ENCODE measurements around the gene ZNF423. TPM values are rescaled to one million over a fixed set of nuclear protein-coding genes. Genes with fewer than 3 reads are reported as not detected.

Gene ZNF423
- total RNA-seq, 1 donor from 2014 or later = 22.5 TPM

DNA sequence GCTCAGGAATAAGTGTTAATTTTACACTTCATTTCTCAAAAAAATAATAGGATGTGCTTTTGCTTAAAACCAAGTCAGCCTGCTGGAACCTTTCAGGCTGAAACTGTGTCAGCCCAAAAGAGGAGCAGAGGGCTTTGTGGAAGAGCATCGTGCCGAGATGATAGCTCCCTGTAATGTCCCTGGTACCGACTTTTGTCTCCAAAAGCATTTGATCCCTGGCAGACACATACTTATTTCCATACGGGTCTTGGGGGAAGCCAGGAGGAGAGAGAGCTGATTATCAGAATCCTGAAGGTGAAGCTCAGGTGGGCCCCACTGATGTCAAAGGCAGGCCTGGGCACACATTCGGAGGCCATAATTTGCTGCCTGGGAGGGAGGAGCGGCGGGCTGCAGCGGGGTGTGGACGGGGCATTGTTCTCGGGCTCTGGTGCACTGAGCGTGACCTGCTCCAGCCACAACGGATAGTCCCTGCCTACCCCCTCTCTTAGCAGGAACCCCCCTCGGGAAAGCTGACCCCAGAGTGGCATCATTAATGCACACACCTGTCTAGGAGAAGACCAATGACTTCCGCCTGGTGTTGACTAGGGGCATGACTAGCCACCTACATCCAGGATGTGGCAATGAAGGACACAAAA lies 326.4 kb downstream of the ZNF423 start:
- DNase-seq = no peak

DNA sequence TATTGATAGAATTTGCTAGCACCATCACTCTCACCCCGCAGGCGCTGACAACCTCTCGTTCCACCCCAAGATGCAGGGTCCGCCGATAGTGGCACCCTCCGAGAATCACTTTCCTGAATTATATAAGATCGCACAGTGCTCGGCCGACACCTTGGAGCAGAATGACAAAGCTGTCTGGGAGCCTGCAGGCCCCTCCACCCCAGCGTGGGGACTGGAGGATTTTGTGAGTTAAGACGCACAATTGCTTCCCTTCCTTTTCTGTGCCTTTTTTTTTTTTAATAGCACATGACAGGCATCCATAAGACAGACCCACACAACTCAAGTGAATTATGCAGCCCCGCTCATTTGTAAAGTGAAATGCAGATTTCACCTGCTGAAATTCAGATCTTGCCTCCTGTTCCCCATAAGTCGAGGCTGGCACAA lies 327.0 kb downstream of the ZNF423 start:
- DNase-seq = no peak

DNA sequence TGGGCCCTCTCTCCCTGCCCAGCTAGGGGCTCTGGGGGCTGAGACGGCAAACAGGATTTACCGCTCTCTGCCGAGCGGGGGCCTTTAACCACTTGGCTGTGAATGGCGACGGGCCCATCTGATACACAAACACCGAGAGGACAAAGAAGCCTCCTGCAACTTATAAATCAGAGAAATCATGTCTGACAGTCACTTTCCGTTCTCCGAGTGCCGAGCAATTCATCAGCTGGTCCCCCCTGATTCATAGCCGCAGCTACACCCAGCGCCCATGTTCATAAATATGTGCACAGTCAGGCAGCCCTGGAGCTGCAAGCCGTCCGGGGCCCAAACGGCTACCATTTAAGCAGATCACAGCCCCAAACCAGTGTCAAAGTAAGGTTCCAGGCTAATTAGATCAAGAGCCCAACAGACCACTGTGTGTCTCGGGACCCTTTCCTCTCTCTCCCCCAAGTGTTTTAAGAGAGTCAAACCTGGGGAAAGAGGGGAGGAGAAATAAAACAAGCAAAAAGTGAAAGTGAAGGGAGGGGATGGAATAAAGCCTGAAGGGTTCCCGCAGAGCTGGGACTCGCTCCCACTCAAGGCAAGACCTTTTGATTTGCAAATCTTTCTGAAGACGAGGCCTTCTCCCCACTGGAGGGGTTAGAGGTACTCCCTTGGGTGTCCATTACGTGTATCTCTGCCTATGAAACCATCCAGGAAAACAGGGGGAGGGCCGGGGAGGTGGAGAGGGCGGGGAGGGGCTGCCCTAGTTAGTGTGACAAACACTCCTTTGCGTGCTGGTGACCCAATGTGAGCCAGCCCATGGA lies 327.6 kb downstream of the ZNF423 start:
- DNase-seq = peak; percentile 59

DNA sequence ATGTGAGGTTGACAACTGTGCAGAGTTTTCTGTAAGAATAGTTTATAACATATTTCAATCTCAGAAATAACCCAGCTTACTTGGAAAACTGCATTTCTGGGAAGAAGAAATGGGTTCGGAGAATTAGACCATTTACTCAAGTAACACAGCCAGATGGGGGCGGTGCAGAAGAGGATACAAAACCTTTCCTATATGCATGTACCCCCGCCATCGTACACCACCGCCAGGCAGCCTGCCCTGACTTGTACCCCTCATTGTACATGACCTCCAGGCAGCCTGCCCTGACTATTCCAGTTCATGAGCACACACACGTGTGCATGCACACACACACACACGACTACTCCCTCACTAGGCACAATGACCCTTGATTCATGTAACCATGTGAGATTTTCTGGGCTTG lies 328.3 kb downstream of the ZNF423 start:
- DNase-seq = no peak

DNA sequence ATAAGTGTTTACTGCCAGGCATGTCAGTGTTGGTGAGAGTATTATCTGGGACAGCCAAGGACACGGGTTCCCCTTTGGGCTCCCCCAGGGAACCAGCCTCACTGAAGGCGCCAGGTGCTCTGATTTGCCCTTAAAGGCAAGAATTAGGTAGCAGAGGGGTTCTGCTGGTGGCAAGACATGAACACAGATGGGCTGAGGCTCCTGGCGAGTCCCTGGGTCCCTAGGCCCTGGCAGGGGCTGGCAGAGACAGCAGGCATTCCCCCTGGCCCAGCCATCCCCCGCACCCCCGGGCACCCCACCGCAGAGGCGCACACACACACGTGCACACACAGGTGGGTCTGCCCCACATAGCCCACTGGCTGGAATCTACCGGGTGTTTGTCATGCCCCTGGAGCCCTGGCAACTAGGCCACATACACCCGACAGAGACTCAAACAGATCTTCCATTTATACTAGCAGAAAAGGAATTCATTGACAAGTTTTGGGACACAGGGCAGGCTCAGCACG lies 329.0 kb downstream of the ZNF423 start:
- DNase-seq = no peak

DNA sequence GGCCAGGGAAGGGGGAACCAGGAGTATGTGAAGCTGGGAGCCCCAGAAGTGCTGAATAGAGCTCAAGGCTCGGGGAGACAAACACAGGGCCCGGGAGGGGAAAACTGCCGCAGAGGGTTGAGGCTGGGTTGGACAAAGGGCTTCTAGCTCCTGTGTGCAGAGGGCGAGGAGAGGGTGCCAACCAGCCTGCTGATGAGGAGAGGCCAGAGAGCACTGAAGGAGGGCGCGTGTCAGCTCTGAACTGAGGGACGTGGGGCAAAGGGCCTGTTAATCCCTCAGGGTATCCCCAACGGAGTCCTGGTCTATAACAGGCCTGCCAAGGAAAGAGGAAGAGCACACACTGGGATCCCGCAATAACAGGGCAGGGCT lies 331.0 kb downstream of the ZNF423 start:
- DNase-seq = no peak

DNA sequence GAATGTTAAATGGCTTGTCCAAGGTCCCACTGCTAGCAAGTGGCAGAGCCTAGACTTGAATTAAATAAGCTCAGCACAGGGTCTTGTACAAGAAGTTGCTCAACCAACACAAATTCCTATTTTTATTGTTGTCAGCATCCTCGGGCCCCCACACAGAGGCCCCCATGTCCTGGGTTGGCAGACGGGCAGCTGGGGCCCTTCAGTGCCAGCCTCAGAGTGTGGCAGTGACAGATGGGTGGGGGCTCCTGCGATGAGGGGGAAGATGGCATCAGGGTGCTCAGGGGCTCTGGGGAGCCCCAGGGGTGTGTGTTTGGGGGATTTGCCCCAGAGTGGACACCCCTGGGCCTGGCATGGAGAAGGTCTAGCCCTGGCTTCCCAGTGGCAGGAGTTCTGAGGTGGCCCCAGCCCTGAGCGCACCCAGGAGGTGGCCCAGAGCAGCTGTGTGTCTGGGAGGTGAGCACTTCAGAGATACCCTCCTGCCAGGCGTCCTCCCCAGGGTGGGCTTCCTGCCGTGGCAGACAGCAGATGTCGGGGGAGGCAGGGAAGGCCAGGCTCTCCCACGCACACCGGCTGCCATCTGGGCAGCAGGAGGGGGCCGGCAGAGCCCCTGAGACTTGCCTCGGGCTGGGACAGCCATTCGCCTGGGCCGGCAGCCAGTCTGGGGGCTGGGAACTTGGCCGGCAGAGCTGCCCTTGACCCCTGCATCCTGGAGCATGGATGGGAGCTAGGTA lies 331.5 kb downstream of the ZNF423 start:
- no peak for DNase-seq

DNA sequence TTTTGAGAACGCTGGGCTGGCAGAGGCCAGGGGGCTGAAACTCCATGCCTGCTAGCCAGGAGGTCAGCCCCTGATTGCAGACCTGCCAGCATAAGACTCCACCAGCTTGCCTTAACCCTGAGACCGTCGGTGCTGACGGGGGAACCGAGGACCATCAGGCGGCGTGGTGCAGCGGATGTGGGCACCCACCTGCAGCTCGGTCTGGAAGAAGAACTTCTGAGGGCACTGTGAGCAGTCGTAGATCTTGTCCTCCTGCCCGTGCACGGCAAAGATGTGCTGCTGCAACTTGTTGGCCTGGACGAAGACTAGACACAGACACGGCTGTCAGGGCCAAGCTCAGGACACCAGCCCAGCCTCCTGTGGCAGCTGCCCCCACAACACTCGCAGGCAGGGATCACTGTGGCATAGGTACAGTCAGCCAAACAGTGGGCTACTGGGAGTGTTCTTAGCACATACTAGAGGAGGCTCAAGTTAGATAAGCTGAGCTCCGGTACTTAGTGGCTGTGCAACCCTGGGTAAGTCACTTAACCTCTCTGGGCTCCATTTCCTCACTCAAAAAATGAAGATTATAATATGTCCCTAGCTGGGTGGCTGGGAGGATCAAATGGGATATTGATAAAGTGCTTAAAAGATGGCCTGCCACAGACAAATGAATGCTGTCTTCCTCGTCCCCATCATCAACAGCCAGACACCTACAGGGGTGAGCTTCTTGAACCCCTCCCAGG lies 332.3 kb downstream of the ZNF423 start:
- DNase-seq = no peak

DNA sequence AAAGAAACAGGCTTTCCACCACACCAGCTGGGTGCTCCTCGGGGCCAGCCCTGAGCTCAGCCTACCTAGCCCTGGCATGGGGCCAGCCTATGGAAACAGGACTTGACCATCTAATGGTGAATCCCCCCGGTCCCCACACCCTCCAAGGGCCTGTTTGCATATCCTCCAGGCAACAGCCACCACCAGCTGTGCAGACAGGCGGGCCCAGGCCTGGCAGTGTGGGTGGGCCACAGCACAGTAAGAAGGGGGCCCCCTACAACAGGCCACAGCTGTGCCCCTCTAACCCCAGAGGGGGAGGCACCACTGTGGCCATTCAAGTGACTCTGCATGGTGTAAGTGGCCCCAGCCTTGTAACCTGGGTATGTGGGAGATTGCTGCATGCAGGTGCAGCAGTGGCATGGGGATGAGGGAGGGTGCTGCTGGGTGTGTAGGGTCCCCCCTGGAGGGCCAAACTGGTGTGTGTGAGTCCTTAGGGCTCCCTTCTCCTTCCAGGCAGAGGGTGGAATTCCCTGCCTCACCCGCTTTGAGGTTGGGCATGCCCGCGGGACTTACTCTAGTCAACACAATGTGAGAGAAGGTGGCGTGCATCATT lies 334.1 kb downstream of the ZNF423 start:
- DNase-seq = peak; percentile 75

DNA sequence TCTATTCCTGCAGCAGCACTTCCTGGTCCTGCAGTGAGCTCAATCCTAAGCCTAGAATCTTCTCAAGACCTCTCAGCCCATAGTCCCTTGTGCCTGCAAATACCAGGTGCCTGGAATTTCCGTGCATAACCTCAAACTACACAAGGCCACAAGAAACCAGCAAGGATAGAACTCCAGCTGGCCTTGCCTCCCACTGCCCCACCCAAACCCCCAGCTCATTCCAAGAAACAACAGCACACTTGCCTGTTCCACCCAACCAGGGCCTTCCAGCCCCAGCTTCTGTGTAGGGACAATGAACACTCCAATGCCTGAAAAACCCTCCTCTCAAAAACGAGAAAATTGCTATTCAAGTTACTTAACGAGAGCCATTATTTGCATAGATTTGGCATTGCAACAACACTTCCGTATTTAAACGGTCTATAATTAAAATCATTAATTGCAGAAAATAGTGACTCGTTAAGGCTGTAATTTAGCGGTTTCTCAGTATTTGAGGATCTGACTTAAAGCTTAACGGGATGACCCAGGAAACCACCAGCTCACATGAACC lies 335.3 kb downstream of the ZNF423 start:
- peak; percentile 40 for DNase-seq

DNA sequence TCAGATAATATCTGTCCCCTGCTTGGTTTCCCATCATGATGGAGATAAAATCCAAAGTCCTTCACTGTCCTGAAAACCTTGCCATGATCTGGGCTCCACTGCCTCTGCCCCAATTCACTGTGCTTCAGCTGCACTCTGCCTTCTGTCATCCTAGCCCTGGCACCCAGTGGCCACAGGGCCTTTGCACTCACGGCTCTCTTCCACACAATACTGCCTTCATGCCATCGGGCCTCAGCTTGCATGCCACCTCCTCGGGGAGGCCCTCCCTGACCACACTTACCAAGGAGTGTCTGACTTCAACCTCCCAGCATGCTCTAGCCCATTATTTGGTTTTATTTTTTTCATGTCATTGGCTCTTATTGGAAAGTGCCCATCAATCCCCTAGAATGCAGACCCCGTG lies 336.2 kb downstream of the ZNF423 start:
- DNase-seq = no peak

DNA sequence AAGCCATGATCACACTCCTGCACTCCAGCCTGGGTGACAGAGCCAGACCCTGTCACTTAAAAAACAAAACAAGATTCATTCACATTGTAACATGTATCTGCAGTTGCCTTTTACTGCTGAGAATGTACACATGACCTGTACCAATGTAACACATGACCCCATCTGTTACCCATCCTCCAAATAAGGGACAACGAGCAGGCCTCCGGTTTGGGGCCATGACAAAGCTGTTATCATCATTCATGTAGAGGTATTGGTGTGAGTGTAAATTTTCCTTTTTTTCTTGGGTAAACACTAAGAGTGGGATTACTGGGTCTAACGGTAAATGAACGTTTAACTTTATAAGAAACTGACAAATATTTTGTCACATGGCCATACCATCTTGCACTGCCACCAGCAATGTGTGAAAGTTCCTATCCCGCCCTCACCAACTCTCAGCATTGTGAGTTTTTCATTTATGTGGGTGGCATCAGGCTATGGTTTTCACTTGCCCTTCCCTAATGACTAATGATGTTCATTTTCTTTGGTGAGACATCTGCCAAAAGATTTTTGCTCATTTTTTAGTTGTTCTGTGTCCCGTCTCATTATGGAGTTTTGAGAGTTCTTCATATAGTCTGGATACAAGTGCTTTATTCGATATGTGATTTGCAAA lies 336.8 kb downstream of the ZNF423 start:
- DNase-seq = no peak

DNA sequence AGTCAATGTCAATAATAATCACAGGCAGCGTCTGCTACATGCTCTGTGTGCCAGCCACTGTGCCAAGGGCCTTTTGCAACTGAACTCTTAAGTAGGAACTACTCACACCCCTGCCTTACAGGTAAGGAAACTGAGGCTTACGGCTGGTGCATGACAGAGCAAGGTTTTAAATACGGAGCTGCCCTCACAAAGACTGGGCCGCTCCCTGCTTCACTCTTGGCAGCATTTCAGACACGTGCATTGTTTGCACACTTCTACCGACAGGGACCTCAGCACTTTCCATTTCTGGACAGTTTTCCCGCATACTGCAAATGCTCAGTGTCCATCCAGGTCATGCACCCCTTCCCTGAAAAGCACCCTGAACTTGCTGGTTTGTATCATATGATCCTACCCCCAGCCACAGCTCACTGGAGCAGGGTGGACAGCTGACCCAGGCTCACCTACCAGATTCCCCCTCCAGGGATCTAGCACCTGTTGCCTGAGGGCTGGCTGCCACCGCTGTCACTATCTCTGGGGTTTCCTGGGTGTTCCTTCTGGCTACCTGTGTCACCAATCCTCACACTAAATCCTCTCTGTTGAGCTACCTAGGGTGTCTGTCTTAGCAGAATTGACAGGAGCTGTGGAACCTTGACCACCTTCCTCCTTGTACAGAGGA lies 339.4 kb downstream of the ZNF423 start:
- DNase-seq = no peak

DNA sequence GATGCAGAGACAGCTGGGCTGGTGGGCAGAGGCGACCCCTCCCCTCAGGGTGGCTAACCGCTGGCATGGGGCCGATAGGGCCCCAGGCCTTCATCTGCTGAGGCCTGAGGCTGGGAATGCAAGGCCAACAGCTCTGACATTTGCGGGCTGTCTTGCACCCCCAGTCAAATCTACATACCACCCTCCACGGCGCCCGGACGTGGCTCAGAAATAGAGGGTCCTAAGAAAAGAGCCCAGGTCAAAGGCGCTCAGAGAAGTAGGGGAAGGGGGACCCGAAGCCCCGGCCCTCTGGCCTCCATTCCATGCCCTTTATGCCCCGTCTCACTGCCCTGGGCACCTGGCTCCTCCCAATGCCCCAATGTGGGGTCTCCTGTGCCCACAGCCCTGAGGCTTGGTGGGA lies 340.1 kb downstream of the ZNF423 start:
- DNase-seq = no peak

DNA sequence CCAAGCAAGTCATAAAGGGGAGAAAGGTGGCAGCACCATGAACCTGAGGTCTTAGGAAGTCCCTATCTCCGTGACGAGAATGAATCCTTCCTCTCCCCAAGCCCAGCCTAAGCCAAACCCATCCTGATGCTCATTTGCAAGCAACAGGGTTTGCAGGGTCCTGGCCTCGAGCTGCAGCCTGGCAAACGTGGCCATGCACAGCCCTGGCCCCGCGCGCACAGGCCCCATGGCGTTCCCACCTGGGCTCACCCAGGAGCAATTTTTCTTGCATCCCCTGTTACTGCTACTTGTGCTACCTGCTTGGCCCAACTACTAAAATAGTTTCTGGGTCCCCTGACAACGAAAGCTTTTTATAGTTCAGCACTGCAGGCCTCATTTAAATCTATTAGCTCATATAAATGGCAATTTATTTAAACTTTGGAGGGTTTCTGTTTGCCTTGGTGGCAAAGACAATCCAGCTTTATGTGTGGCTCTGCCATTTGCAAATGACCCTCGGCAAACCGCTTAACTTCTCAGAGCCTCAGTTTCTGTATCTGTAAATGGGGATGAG lies 340.8 kb downstream of the ZNF423 start:
- DNase-seq = no peak

DNA sequence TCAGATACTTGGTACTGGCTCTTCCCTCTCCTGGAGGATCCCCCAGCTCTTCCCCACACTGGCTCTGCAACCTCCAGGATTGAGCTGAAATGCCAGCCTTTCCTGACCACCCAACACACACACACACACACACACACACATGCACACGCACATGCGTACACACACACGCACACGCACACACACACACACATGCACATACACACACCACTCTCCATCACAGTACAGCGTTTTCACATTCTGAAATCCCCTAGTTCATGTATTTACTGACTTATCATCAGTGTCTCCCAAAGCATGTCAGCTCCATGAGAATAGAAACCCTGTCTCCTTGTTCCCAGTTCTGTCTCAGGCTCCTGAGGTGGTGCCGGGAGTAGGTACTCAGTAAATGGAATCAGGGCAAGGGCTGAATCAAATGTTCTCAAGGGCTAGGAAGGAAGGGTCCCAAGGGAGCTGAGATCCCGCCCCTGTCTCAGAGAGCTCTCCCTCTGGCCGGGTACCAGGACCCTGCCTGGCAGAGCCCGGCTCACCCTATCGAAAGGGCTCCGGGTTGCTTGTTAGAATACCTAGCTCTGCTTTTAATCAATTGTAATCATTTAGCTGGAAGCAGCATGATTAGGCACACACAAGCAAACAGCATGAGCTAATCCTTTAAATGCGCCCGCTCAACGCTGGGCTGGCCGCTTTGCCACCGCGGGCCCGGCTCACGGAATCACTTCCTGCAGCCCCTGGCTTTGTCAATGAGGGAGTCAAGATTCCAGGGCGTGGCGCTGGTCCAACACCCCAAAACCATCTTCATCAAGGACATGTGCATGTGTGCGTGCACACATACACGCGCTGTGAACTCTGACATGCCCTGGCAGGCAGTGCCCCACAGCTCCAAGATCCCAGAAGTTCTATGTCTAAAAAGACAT lies 341.6 kb downstream of the ZNF423 start:
- DNase-seq = peak; percentile 33

DNA sequence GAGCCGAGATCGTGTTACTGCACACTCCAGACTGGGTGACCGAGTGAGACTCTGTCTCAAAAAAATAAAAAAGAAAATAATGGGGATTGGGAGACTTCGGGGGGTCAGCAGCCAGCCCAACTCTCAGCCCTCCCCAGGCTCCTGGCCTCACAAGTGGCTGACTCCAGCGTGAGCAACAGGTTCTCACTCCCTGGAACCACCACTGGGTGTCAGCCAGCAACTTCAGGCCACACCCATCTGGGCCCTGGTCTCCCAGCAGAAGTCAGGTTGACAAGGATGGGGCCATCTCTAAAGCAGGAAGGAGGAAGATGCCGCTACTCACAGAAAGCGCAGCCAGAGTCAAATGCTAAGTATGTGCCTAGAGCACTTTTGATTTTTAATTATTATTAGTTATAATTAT lies 342.9 kb downstream of the ZNF423 start:
- DNase-seq = peak; percentile 58

DNA sequence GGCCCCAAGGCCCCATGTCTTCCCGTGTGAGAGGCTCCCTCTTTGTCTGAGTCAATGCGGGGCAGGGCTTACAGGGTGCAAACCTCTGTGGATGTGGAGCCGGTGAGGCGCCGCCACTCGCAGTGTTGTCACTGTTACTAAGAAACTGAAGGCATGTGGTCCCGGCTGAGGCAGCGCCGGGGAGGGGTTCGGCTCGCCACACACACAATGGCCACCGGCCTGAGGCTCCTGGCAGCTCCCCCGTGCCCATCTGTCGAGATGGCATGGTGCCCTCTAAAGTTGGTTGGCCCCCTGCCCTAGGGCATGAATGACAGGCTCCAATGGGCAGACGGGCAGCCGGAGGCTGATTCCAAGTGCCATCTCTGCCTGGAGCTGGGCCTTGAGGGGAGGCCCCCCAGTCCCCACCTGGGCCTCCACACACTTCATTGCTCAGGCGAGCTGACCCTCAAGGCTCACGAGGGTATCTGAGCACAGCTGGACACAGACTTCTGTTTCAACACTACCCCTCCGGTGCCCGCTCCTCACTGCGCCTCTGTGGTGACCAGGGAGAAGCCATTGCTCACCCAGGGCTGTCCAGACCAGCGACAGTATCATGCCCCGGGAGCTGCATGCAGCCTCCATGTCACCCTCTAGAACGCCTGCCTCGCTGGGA lies 345.1 kb downstream of the ZNF423 start:
- peak; percentile 91 for DNase-seq

DNA sequence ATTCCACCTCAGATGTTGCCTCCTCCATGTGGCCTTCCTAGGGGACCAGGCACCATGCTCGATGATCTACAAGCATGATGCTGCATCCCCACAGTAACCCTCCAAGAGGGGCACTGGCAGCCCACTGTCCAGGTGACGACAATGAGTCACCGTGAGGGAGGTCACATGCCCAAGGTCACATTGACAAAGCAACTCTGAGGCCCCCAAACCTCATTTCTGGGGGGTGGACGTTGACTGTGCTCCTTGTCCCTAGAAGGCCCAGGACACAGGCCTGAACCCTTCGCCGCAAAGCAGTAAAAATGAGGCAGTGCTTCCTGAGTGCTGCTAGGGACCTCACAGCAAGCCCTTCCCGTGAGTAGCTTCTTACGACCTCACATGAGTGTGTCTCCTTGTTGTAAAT lies 345.8 kb downstream of the ZNF423 start:
- DNase-seq = no peak

Data from tongue (tissue), 2 donors.